ENCODE measurements around the gene ST8SIA4. TPM values are rescaled to one million over a fixed set of nuclear protein-coding genes. Genes with fewer than 3 reads are reported as not detected.

Gene ST8SIA4
- total RNA-seq = 10 to 100 TPM in 3 of 6 donors, 1 to 10 TPM in 3; 4.6 to 28.1 (median 11.4) TPM

GRCh38 chr5:100903039-100903887, at the start of gene ST8SIA4:
ST8SIA4 (minus strand) TSS chr5:100903282; CDS start chr5:100902955, 327 bp downstream.
- H3K36me3 ChIP-seq = no peaks in the 10 kb centered on the region
- H3K4me3 ChIP-seq = peak within 1 kb of the TSS; percentile 55 to 70 (median 64)
- 2% methylated on average over 15 to 30 of the region's 43 CpGs for WGBS, 2 donors
- peak within 1 kb of the TSS; percentile 85 to 92 (median 90) for H3K27ac ChIP-seq
- DNase-seq = peak; percentile 89 to 97
- no peaks in the 10 kb centered on the region for H3K27me3 ChIP-seq
- no peaks in the 10 kb centered on the region for H3K9me3 ChIP-seq
- TF ChIP-seq, protein P1, sequence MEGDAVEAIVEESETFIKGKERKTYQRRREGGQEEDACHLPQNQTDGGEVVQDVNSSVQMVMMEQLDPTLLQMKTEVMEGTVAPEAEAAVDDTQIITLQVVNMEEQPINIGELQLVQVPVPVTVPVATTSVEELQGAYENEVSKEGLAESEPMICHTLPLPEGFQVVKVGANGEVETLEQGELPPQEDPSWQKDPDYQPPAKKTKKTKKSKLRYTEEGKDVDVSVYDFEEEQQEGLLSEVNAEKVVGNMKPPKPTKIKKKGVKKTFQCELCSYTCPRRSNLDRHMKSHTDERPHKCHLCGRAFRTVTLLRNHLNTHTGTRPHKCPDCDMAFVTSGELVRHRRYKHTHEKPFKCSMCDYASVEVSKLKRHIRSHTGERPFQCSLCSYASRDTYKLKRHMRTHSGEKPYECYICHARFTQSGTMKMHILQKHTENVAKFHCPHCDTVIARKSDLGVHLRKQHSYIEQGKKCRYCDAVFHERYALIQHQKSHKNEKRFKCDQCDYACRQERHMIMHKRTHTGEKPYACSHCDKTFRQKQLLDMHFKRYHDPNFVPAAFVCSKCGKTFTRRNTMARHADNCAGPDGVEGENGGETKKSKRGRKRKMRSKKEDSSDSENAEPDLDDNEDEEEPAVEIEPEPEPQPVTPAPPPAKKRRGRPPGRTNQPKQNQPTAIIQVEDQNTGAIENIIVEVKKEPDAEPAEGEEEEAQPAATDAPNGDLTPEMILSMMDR (IDR thresholded peaks at IDR 0.05) = no peak
- TF ChIP-seq EP300 (IDR thresholded peaks at IDR 0.05) = no peak
- TF ChIP-seq POLR2AphosphoS5 (IDR thresholded peaks at IDR 0.05) = peak; percentile 67 to 89
- TF ChIP-seq POLR2A (IDR thresholded peaks at IDR 0.05) = peak in 3 of 4 donors; percentile 58 to 94 (median 90)
- peak; percentile 88 to 93 for ATAC-seq (ENCODE audit: low FRiP score in 2 of 2)
- peaks cover 0 to 38% (median 3%) of the 10 kb centered on the region in 4 donors for H3K4me1 ChIP-seq

DNA sequence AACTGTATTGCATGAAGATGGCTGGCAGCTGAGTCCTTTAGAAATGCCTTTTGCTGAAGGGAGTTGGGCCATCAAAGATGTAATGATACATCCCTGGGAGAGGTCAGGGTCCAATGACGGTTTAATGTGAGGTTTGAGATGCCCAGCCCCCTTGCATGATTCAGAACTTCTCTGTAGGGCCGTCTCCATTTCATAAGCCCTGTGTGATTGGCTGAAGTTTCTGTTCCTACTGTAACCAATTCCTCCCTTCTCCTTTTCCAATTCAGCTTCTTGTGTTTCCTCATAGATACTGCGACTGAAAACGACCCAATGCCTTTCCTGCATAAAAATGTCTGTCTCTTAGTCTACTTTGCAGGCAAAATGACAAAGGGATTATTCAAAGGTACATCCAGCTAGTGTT, 47.9 kb upstream of the ST8SIA4 start:
- Histone ChIP-seq H3K9me3 (peaks cover 0 to 5% (median 2%) of the 10 kb centered on the region in 4 donors), H3K36me3 (no peaks in the 10 kb centered on the region), H3K27me3 (no peaks in the 10 kb centered on the region), H3K4me3 (no peak overlapping the region), H3K27ac (no peak overlapping the region), H3K4me1 (no peaks in the 10 kb centered on the region)
- peak in 1 of 2 donors; percentile 61 for ATAC-seq (ENCODE audit: low FRiP score in 2 of 2)
- 71 to 80% methylated on average over 4 of the region's 4 CpGs for WGBS, 2 donors
- DNase-seq = no peak
- TF ChIP-seq EP300 (IDR thresholded peaks at IDR 0.05) (no peak), POLR2A (IDR thresholded peaks at IDR 0.05) (no peak), POLR2AphosphoS5 (IDR thresholded peaks at IDR 0.05) (no peak)
- TF ChIP-seq, protein P1 (IDR thresholded peaks at IDR 0.05) = no peak

GRCh38 chr5:100913298-100913697, 10.2 kb upstream of the ST8SIA4 start:
- H3K9me3 ChIP-seq = no peaks in the 10 kb centered on the region
- no peaks in the 10 kb centered on the region for H3K36me3 ChIP-seq
- WGBS, 2 donors = 95 to 96% methylated on average over 2 of the region's 2 CpGs
- H3K4me1 ChIP-seq = no peaks in the 10 kb centered on the region
- ATAC-seq (ENCODE audit: low FRiP score in 2 of 2) (no peak), DNase-seq (no peak)
- no peak for TF ChIP-seq POLR2A (IDR thresholded peaks at IDR 0.05)
- TF ChIP-seq, protein P1 (IDR thresholded peaks at IDR 0.05) = no peak
- TF ChIP-seq POLR2AphosphoS5 (IDR thresholded peaks at IDR 0.05) = no peak
- TF ChIP-seq EP300 (IDR thresholded peaks at IDR 0.05) = no peak
- no peak overlapping the region for H3K27ac ChIP-seq
- no peak overlapping the region for H3K4me3 ChIP-seq
- no peaks in the 10 kb centered on the region for H3K27me3 ChIP-seq

- Histone ChIP-seq H3K4me3 (no peak overlapping the region), H3K36me3 (no peaks in the 10 kb centered on the region), H3K27me3 (no peaks in the 10 kb centered on the region), H3K9me3 (no peaks in the 10 kb centered on the region), H3K27ac (no peak overlapping the region), H3K4me1 (no peaks in the 10 kb centered on the region)
- no peak for ATAC-seq (ENCODE audit: low FRiP score in 2 of 2)
- WGBS, 2 donors = 96% methylated on average over 4 of the region's 4 CpGs
- TF ChIP-seq, protein P1 (IDR thresholded peaks at IDR 0.05) = no peak
- TF ChIP-seq POLR2AphosphoS5 (IDR thresholded peaks at IDR 0.05) (no peak), EP300 (IDR thresholded peaks at IDR 0.05) (no peak), POLR2A (IDR thresholded peaks at IDR 0.05) (no peak)
- DNase-seq = no peak
These were observed 6.0 kb upstream of the ST8SIA4 start for GRCh38 chr5:100909034-100909433.

Measured in upper lobe of left lung (tissue), 6 donors.